Cardiac septum (tissue), 1 donor: Measurements from ENCODE around the gene NAA15. TPM values are rescaled to one million over a fixed set of nuclear protein-coding genes. Genes with fewer than 3 reads are reported as not detected.
"Not testable (repeated sequence)": the region's sequence is repeated elsewhere in the genome, so short reads cannot be mapped to it uniquely, and the experiment has no call there.

Experiments used
- DNase-seq: peaks from one replicate; pipeline ENCODE4 v3.0.0-alpha.2; 2020; ENCODE audit warnings: low spot score
- intact Hi-C: fragments of 100-400 bp; cut with DNase I; formaldehyde crosslinking; loops from one replicate; pipeline ENCODE4 v1.14.0; 2022
- total RNA-seq: library from RNA; stranded (reverse); fragmentation: NEBNext Ultra II Directional; extraction: Animal tissue kit (Norgen Biotek cat#: 25700); gene quantifications from one replicate; pipeline ENCODE4 v1.2.1, GENCODE V29; 2021
- donor health status: DM: no; HTN: no; CAD: no.

Gene NAA15
- total RNA-seq, 1 donor from 2014 or later = 37.9 TPM

GRCh38 chr4:139420652-139421051, 119.3 kb downstream of the NAA15 start:
- DNase-seq = no peak
- intact Hi-C loops = no loop called here

GRCh38 chr4:139436122-139436521, 134.8 kb downstream of the NAA15 start:
- intact Hi-C loops = no loop called here
- no peak for DNase-seq

- no peak for DNase-seq
Measured at GRCh38 chr4:139438141-139438540, 136.8 kb downstream of the NAA15 start.

GRCh38 chr4:139441029-139441428, 139.7 kb downstream of the NAA15 start:
- intact Hi-C loops = no loop called here
- DNase-seq = no peak

More at GRCh38 chr4:139438141-139438540, 136.8 kb downstream of the NAA15 start:
- intact Hi-C loops = no loop called here

- DNase-seq = no peak
- intact Hi-C loops = no loop called here
Measured at GRCh38 chr4:139443661-139444060, 142.4 kb downstream of the NAA15 start.

- intact Hi-C loops, DNase-seq: not testable (repeated sequence)
Measured at GRCh38 chr4:139444881-139445280, 143.6 kb downstream of the NAA15 start.

- intact Hi-C loops, DNase-seq: not testable (repeated sequence)
Measured at GRCh38 chr4:139447078-139447477, 145.8 kb downstream of the NAA15 start.

- intact Hi-C loops = loop anchor here (5.0 kb wide), 4 partner anchors 33 to 273 kb away; partner anchors contain the start of genes ELF2, NAA15, NDUFC1 and SETD7
- DNase-seq = no peak
Measured at GRCh38 chr4:139450586-139450985, 149.3 kb downstream of the NAA15 start.

GRCh38 chr4:139451997-139452396, 150.7 kb downstream of the NAA15 start:
- no peak for DNase-seq
- intact Hi-C loops = loop anchor here (5.0 kb wide), 4 partner anchors 35 to 275 kb away; partner anchors contain the start of genes ELF2, NAA15, NDUFC1 and SETD7

- no peak for DNase-seq
- intact Hi-C loops = loop anchor here (5.0 kb wide), 4 partner anchors 36 to 276 kb away; partner anchors contain the start of genes ELF2, NAA15, NDUFC1 and SETD7
Measured at GRCh38 chr4:139453041-139453370, 151.7 kb downstream of the NAA15 start.

GRCh38 chr4:139453371-139454110, 152.2 kb downstream of the NAA15 start:
- DNase-seq = peak; percentile 99
- intact Hi-C loops = loop anchor here (5.0 kb wide), 4 partner anchors 36 to 276 kb away; partner anchors contain the start of genes ELF2, NAA15, NDUFC1 and SETD7

GRCh38 chr4:139454111-139455045, 153.1 kb downstream of the NAA15 start, which contains the start of gene RAB33B:
Gene RAB33B, plus strand, starts transcription at chr4:139454121. Its CDS starts 75 bp downstream, at chr4:139454196.
- DNase-seq = no peak
- intact Hi-C loops = loop anchor here (5.0 kb wide), 4 partner anchors 37 to 277 kb away; partner anchors contain the start of genes ELF2, NAA15, NDUFC1 and SETD7

- intact Hi-C loops = no loop called here
Measured at GRCh38 chr4:139455126-139455538, 153.8 kb downstream of the NAA15 start.

GRCh38 chr4:139457318-139457717, 156.0 kb downstream of the NAA15 start:
- intact Hi-C loops = no loop called here
- DNase-seq = no peak

More at GRCh38 chr4:139455126-139455538, 153.8 kb downstream of the NAA15 start:
- DNase-seq = no peak

- intact Hi-C loops = no loop called here
- DNase-seq = no peak
Measured at GRCh38 chr4:139458543-139458942, 157.2 kb downstream of the NAA15 start.

GRCh38 chr4:139458999-139459398, 157.7 kb downstream of the NAA15 start:
- DNase-seq = no peak
- intact Hi-C loops = no loop called here

- intact Hi-C loops = no loop called here
- DNase-seq = no peak
Measured at GRCh38 chr4:139460565-139460964, 159.3 kb downstream of the NAA15 start.

- intact Hi-C loops = no loop called here
- DNase-seq = no peak
Measured at GRCh38 chr4:139461022-139461628, 159.8 kb downstream of the NAA15 start.

- DNase-seq, intact Hi-C loops: not testable (repeated sequence)
Measured at GRCh38 chr4:139464512-139464911, 163.2 kb downstream of the NAA15 start.
